Erythroblast (primary cell): ENCODE results near the gene DSCAM.
"Not testable (repeated sequence)": the region's sequence is repeated elsewhere in the genome, so short reads cannot be mapped to it uniquely, and the experiment has no call there.

ENCODE experiments used
- DNase-seq, 2 experiments: peaks; one replicate each; lab custom pipeline; 2025; lab: John Stamatoyannopoulos, UW
- GATA1 ChIP-seq: IDR thresholded peaks from 2 replicates; pipeline ENCODE4 v1.6.1; 2011; ENCODE audit warnings: low read depth, mild to moderate bottlenecking, control low read depth, low read length, moderate library complexity
- POLR2A ChIP-seq: IDR thresholded peaks from 2 replicates; pipeline ENCODE4 v1.6.1; 2011; ENCODE audit warnings: mild to moderate bottlenecking, low read length

The DSCAM gene

GRCh38 chr21:40846587-40847411 is at the start of gene DSCAM:
Gene DSCAM (minus strand): TSS chr21:40847158. CDS start chr21:40846661, 497 bp downstream.
- no peak for DNase-seq
- TF ChIP-seq POLR2A (no peak), GATA1 (no peak)

- not testable (repeated sequence) for DNase-seq
These were observed 48.7 kb upstream of the DSCAM start for GRCh38 chr21:40895697-40896096.

- no peak for TF ChIP-seq GATA1
- no peak for TF ChIP-seq POLR2A
- DNase-seq = no peak
These were observed 40.0 kb upstream of the DSCAM start for GRCh38 chr21:40886931-40887330.

GRCh38 chr21:40886006-40886405 is 39.0 kb upstream of the DSCAM start:
- TF ChIP-seq POLR2A = no peak
- TF ChIP-seq GATA1 = no peak
- DNase-seq = no peak

DNA sequence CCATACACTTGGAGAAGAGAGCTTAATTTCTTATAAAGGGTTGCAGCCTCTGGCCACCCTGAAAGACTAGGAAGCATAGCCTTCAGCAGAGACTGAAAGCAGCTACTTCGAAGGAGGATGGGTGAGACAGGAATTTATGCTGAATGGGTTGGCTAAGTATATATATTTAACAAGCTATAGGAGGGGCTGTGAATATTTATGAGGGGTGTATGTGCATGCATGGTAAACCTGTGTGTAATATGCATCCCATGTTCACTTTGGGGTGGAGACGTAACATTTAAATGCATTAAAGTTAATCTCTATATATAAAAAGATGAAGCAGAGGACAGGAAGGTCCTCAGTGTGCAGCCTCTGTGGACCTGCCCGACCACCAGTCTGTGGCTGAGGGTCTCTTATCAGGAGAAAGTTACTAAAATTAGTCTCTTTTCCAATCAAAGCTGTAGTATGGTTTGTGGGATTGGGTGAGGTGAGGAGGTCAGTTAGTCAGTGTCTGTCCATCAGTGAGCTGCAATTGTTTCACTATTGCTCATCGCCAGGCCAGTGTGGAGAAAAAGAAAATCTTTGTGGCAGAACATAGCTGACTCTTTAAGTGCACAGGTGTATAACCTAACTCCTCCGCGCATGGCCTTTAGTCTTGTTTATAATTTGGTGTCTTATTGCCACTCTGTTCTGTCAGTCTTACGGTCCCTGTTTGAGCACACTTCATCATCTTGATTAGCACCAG is 35.4 kb upstream of the DSCAM start:
- no peak for DNase-seq
- TF ChIP-seq GATA1 = no peak

- DNase-seq = no peak
- TF ChIP-seq POLR2A (no peak), GATA1 (no peak)
These were observed 34.8 kb upstream of the DSCAM start for GRCh38 chr21:40881767-40882166.

GRCh38 chr21:40871099-40871498 is 24.1 kb upstream of the DSCAM start:
- no peak for TF ChIP-seq GATA1
- no peak for TF ChIP-seq POLR2A
- DNase-seq = no peak

DNA sequence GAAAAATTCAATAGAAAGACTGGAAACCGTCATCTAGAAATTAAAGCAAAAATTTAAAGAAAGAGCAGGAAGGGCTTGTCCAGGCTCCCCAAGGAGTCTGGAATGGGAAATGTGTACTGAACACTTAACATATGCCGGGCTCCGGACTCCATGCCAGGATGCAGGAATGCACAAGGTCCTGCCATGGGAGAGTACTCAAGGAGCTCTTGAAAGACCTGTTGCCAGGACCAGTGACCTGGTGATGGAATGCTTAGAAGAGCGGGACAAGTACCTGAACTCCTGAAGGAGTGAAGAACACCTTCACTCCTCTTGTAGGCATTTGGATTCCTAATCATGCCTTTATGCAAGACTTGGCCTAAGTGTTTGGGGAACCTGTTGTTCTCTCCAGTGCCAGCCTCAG is 16.9 kb upstream of the DSCAM start:
- DNase-seq = no peak
- TF ChIP-seq GATA1 (no peak), POLR2A (no peak)

- DNase-seq = no peak
- TF ChIP-seq POLR2A = no peak
- no peak for TF ChIP-seq GATA1
These were observed 11.6 kb upstream of the DSCAM start for GRCh38 chr21:40858517-40858916.

GRCh38 chr21:40853956-40854688 is 7.2 kb upstream of the DSCAM start:
- no peak for TF ChIP-seq GATA1
- no peak for TF ChIP-seq POLR2A

DNA sequence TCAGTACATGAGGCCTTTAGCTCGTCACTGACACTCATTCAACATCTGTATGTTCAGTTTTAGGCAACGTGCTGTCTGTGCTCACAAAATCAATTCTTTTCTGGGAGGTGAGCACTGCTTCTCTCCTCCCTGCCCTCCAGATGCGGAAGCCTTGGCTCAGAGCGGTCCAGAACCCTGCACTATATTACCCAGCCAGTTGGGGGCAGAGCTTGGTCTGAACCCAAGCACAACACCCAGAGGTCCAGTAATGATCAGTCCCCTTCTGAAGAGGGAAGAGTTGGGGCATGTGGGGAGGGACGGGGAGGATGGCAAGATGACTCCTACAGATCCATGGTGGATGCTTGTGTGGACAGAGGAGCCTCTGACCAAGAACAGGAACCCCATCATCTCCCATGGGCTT is 5.6 kb upstream of the DSCAM start:
- DNase-seq = no peak
- TF ChIP-seq GATA1 (no peak), POLR2A (no peak)

More at GRCh38 chr21:40853956-40854688, 7.2 kb upstream of the DSCAM start:
- no peak for DNase-seq

DNA sequence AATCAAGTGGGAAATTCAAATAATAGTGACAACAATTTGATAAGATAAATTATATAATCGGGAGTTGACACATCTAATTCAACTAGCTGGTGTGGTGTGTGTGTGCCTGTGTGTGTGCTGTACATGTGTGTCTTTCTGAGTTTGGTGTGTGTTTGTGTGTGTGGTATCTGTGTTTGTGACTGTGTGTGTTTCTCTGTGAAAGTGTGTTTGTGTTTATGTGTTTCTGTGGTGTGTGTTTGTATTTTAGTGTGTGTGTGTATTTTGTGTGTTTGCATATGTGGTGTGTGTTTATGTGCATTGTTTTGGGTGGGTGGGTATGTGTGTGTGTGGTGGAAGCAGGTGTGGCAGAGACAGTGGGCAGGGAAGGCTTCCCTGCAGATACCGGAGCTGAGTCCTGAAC is 4.8 kb upstream of the DSCAM start:
- DNase-seq = no peak
- TF ChIP-seq GATA1 (no peak), POLR2A (no peak)

GRCh38 chr21:40850071-40850470 is 3.1 kb upstream of the DSCAM start:
- TF ChIP-seq GATA1 (no peak), POLR2A (no peak)
- no peak for DNase-seq

GRCh38 chr21:40847951-40848350 is 993 bp upstream of the DSCAM start:
- DNase-seq = no peak
- TF ChIP-seq GATA1 (no peak), POLR2A (no peak)
